ENCODE measurements around the gene RAP1GAP. TPM values are rescaled to one million over a fixed set of nuclear protein-coding genes. Genes with fewer than 3 reads are reported as not detected.

Gene RAP1GAP
- total and polyA plus RNA-seq, 9 of the 15 experiments (the other 6 are each of a cell fraction or from before 2014, with no cell fraction given), result 0.29 to 30.2 (median 19.2) TPM

GRCh38 chr1:21647431-21648351, 21.5 kb downstream of the RAP1GAP start (continued):
- TF ChIP-seq ZNF146 (CRISPR knock-in tag; IDR thresholded peaks at IDR 0.05; ENCODE audit: unreplicated experiment) (peak; percentile 29), FOXO4 (CRISPR knock-in tag; IDR thresholded peaks at IDR 0.05) (no peak), DACH1 (IDR thresholded peaks at IDR 0.05; ENCODE audit: partially characterized antibody) (peak; percentile 86), GABPB1 (CRISPR knock-in tag; IDR thresholded peaks at IDR 0.05) (peak; percentile 91), VEZF1 (CRISPR knock-in tag; IDR thresholded peaks at IDR 0.05) (peak; percentile 89), ZNF584 (CRISPR knock-in tag; IDR thresholded peaks at IDR 0.05; ENCODE audit: low read depth) (peak; percentile 92), FOXA3 (CRISPR knock-in tag; conservative IDR thresholded peaks at IDR 0.05 in 1 of 2, IDR thresholded peaks at IDR 0.05 in 1 of 2) (peak in 1 of 2 experiments; percentile 85; a peak in 2 of 4 replicates), ZSCAN32 (CRISPR knock-in tag; IDR thresholded peaks at IDR 0.05) (no peak), CHCHD3 (CRISPR knock-in tag; IDR thresholded peaks at IDR 0.05) (no peak), ZNF830 (CRISPR knock-in tag; IDR thresholded peaks at IDR 0.05) (no peak), ATF6 (CRISPR knock-in tag; IDR thresholded peaks at IDR 0.05) (peak; percentile 99), DNMT1 (IDR thresholded peaks at IDR 0.05) (no peak), CREB3L1 (IDR thresholded peaks at IDR 0.05; ENCODE audit: borderline replicate concordance, low read depth) (0 out of 2 replicates have a peak, but pooled peaks have one; percentile 35), ZBTB26 (CRISPR knock-in tag; IDR thresholded peaks at IDR 0.05) (no peak)

All from K562 (cell line).